Measurements from ENCODE around the gene TRIM26. TPM values are rescaled to one million over a fixed set of nuclear protein-coding genes. Genes with fewer than 3 reads are reported as not detected.

TRIM26 gene
- total and polyA plus RNA-seq, 2 of the 13 experiments (the other 11 are each of a cell fraction or from before 2014, with no cell fraction given): 27.1 to 38.7 TPM

Other genes with a start within 250 kb of the TRIM26 start
- gene POLR1H, start 152.1 kb downstream of the TRIM26 start, total RNA-seq (2016; rRNA removed; fragmentation: Illumina TruSeq; extraction: Trizol): 79.8 and 106 TPM in 2 replicates
- gene POLR1H, start 152.1 kb downstream of the TRIM26 start, polyA plus RNA-seq (2011; rRNA removed): 61.4 and 69.7 TPM in 2 replicates
- 32.1 and 33.1 TPM in 2 replicates for gene PPP1R11, start 146.2 kb downstream of the TRIM26 start, total RNA-seq (2016; rRNA removed; fragmentation: Illumina TruSeq; extraction: Trizol)
- 49.4 and 58.9 TPM in 2 replicates for gene PPP1R11, start 146.2 kb downstream of the TRIM26 start, polyA plus RNA-seq (2011; rRNA removed)
- gene RNF39, start 137.6 kb downstream of the TRIM26 start, total RNA-seq (2016; rRNA removed; fragmentation: Illumina TruSeq; extraction: Trizol): 0.13 TPM in 2 replicates
- gene RNF39, start 137.6 kb downstream of the TRIM26 start, polyA plus RNA-seq (2011; rRNA removed): 1.8 and 2.2 TPM in 2 replicates
- gene TRIM31, start 100.3 kb downstream of the TRIM26 start, total RNA-seq (2016; rRNA removed; fragmentation: Illumina TruSeq; extraction: Trizol): 0.51 TPM in 1 of 2 replicates, not detected in the other
- gene TRIM31, start 100.3 kb downstream of the TRIM26 start, polyA plus RNA-seq (2011; rRNA removed): 0.13 and 0.33 TPM in 2 replicates
- gene TRIM40, start 77.3 kb downstream of the TRIM26 start, total RNA-seq (2016; rRNA removed; fragmentation: Illumina TruSeq; extraction: Trizol): 0.13 TPM in 1 of 2 replicates, not detected in the other
- 0.58 and 0.88 TPM in 2 replicates for gene TRIM40, start 77.3 kb downstream of the TRIM26 start, polyA plus RNA-seq (2011; rRNA removed)
- gene TRIM10, start 52.2 kb downstream of the TRIM26 start, total RNA-seq (2016; rRNA removed; fragmentation: Illumina TruSeq; extraction: Trizol): 4.1 and 4.5 TPM in 2 replicates
- 6.8 and 7.6 TPM in 2 replicates for gene TRIM10, start 52.2 kb downstream of the TRIM26 start, polyA plus RNA-seq (2011; rRNA removed)
- gene TRIM15, start 49.9 kb downstream of the TRIM26 start, total RNA-seq (2016; rRNA removed; fragmentation: Illumina TruSeq; extraction: Trizol): 30.4 and 35.1 TPM in 2 replicates
- 38.2 and 41.7 TPM in 2 replicates for gene TRIM15, start 49.9 kb downstream of the TRIM26 start, polyA plus RNA-seq (2011; rRNA removed)
- 13.8 and 14.6 TPM in 2 replicates for gene TRIM39, start 113.5 kb upstream of the TRIM26 start, total RNA-seq (2016; rRNA removed; fragmentation: Illumina TruSeq; extraction: Trizol)
- 7.7 and 8.6 TPM in 2 replicates for gene TRIM39, start 113.5 kb upstream of the TRIM26 start, polyA plus RNA-seq (2011; rRNA removed)
- gene RPP21, start 131.8 kb upstream of the TRIM26 start, total RNA-seq (2016; rRNA removed; fragmentation: Illumina TruSeq; extraction: Trizol): 38.4 and 53.1 TPM in 2 replicates
- gene RPP21, start 131.8 kb upstream of the TRIM26 start, polyA plus RNA-seq (2011; rRNA removed): 72.3 and 88.4 TPM in 2 replicates